Lower leg skin (tissue), 3 donors: ENCODE measurements around the gene DLX3.

Source experiments
- CTCF ChIP-seq, 3 donors: fragments of 450-650 bp; IDR thresholded peaks; one replicate each; pipeline ENCODE4 v1.5.1; 2016; ENCODE audit warnings: antibody characterized with exemption in 3 of 3, mild to moderate bottlenecking in 3 of 3, moderate library complexity in 2 of 3
- POLR2A ChIP-seq, 2 donors: fragments of 450-650 bp; IDR thresholded peaks; one replicate each; pipeline ENCODE4 v1.6.1; 2016 to 2017; ENCODE audit warnings: antibody characterized with exemption in 2 of 2, mild to moderate bottlenecking in 1 of 2, moderate library complexity in 1 of 2

- TF ChIP-seq CTCF (IDR thresholded peaks at IDR 0.05) (no peak), POLR2A (IDR thresholded peaks at IDR 0.05) (no peak)
Measured at GRCh38 chr17:49978501-49978900, 16.5 kb downstream of the DLX3 start.
